GM23338 (cell line): ENCODE measurements around the gene CPXM2. TPM values are rescaled to one million over a fixed set of nuclear protein-coding genes. Genes with fewer than 3 reads are reported as not detected.

ENCODE experiments used
- ATAC-seq: fragments of 200-7000 bp; cut with Tn5 transposase; 3 replicates; pipeline ENCODE4 v1.9.1; 2020
- DNase-seq: peaks from one replicate; pipeline ENCODE4 v3.0.0-alpha.2; 2015; ENCODE audit warnings: low spot score
- H2AFZ ChIP-seq: fragments of 200-600 bp; sonication (generic); 2 replicates; pipeline ENCODE4 v1.8.0; 2016; ENCODE audit warnings: antibody characterized with exemption, mild to moderate bottlenecking, moderate library complexity
- H3F3A ChIP-seq: fragments of 200-600 bp; sonication (generic); replicated peaks from 2 replicates; pipeline ENCODE4 v1.8.0; 2017; ENCODE audit warnings: antibody characterized with exemption, mixed run types, low read depth
- H3K27ac ChIP-seq: fragments of 200-600 bp; sonication (generic); 2 replicates; pipeline ENCODE4 v1.6.1; 2016; ENCODE audit warnings: low read depth
- H3K27me3 ChIP-seq: fragments of 200-600 bp; sonication (generic); 2 replicates; pipeline ENCODE4 v1.8.0; 2016; ENCODE audit warnings: mild to moderate bottlenecking, mixed run types, moderate library complexity; ENCODE audit not compliant: insufficient read depth
- H3K36me3 ChIP-seq: fragments of 200-600 bp; sonication (generic); 2 replicates; pipeline ENCODE4 v1.8.0; 2016; ENCODE audit warnings: mild to moderate bottlenecking; ENCODE audit not compliant: insufficient read depth
- H3K4me1 ChIP-seq: fragments of 200-600 bp; sonication (generic); 2 replicates; pipeline ENCODE4 v1.8.0; 2016; ENCODE audit warnings: mild to moderate bottlenecking, moderate library complexity; ENCODE audit not compliant: insufficient read depth
- H3K4me2 ChIP-seq: fragments of 200-600 bp; sonication (generic); 2 replicates; pipeline ENCODE4 v1.7.1; 2017; ENCODE audit warnings: mixed run types
- H3K4me3 ChIP-seq: fragments of 200-600 bp; sonication (generic); 2 replicates; pipeline ENCODE4 v1.6.1; 2016; ENCODE audit warnings: mixed run types
- H3K79me2 ChIP-seq: fragments of 200-600 bp; sonication (generic); replicated peaks from 2 replicates; pipeline ENCODE4 v1.8.0; 2017; ENCODE audit warnings: mild to moderate bottlenecking; ENCODE audit not compliant: insufficient read depth
- H3K9me2 ChIP-seq: fragments of 200-600 bp; sonication (generic); 2 replicates; pipeline ENCODE4 v1.8.0; 2017; ENCODE audit not compliant: insufficient read depth
- H4K20me1 ChIP-seq: fragments of 200-600 bp; sonication (generic); replicated peaks from 2 replicates; pipeline ENCODE4 v1.8.0; 2017; ENCODE audit warnings: mild to moderate bottlenecking; ENCODE audit not compliant: insufficient read depth
- H3K27ac Mint-ChIP-seq: 2 replicates; pipeline ENCODE4 v1.8.0; 2020; ENCODE audit warnings: inconsistent platforms, mild to moderate bottlenecking, moderate library complexity, mixed read lengths
- H3K27me3 Mint-ChIP-seq: 3 replicates; pipeline ENCODE4 v1.8.0; 2022; ENCODE audit warnings: low read depth, mild to moderate bottlenecking, moderate library complexity, mixed read lengths, inconsistent platforms; ENCODE audit not compliant: insufficient read depth, poor library complexity
- H3K36me3 Mint-ChIP-seq: 3 replicates; pipeline ENCODE4 v1.8.0; 2021; ENCODE audit warnings: low read depth, mild to moderate bottlenecking, inconsistent platforms, moderate library complexity, mixed read lengths
- H3K4me1 Mint-ChIP-seq: 3 replicates; pipeline ENCODE4 v1.8.0; 2020; ENCODE audit warnings: mild to moderate bottlenecking, inconsistent platforms, mixed read lengths
- H3K4me3 Mint-ChIP-seq: 3 replicates; pipeline ENCODE4 v1.8.0; 2021; ENCODE audit warnings: moderate library complexity, mild to moderate bottlenecking, inconsistent platforms, mixed read lengths
- H3K9me3 Mint-ChIP-seq: 3 replicates; pipeline ENCODE4 v1.8.0; 2020; ENCODE audit warnings: moderate library complexity, mild to moderate bottlenecking, inconsistent platforms, mixed read lengths
- CREB1 ChIP-seq: fragments of 250-450 bp; sonication (Bioruptor Pico); IDR thresholded peaks from 2 replicates; pipeline ENCODE4 v1.5.0; 2020; ENCODE audit warnings: low read depth, mild to moderate bottlenecking, moderate library complexity
- CTCF ChIP-seq, 2 experiments: fragments of 200-600 bp in 1 of 2; sonication (generic) in 1 of 2; conservative IDR thresholded peaks; 2 replicates each; pipeline versions ENCODE4 v1.5.1 to v1.6.1; 2016 to 2017; ENCODE audit warnings: antibody characterized with exemption in 2 of 2, low read depth in 2 of 2, mild to moderate bottlenecking in 2 of 2, moderate library complexity in 1 of 2
- EZH2 ChIP-seq: fragments of 200-600 bp; sonication (generic); IDR thresholded peaks from one replicate; pipeline ENCODE4 v1.8.0; 2017; ENCODE audit warnings: antibody characterized with exemption, mild to moderate bottlenecking, low read depth; ENCODE audit not compliant: unreplicated experiment
- EZH2phosphoT487 ChIP-seq: fragments of 200-600 bp; sonication (generic); IDR thresholded peaks from one replicate; pipeline ENCODE4 v1.8.1; 2018; ENCODE audit warnings: antibody characterized with exemption; ENCODE audit not compliant: unreplicated experiment
- JUNB ChIP-seq: IDR thresholded peaks from one replicate; pipeline ENCODE4 v1.6.1; 2016; ENCODE audit warnings: antibody characterized with exemption; ENCODE audit not compliant: unreplicated experiment
- NANOG ChIP-seq: IDR thresholded peaks from 2 replicates; pipeline ENCODE4 v1.6.1; 2016; ENCODE audit warnings: antibody characterized with exemption, borderline replicate concordance
- POLR2AphosphoS5 ChIP-seq: IDR thresholded peaks from 2 replicates; pipeline ENCODE4 v1.6.1; 2016; ENCODE audit warnings: antibody characterized with exemption, low read depth
- STAT1 ChIP-seq: IDR thresholded peaks from one replicate; pipeline ENCODE4 v1.6.1; 2016; ENCODE audit warnings: antibody characterized with exemption; ENCODE audit not compliant: unreplicated experiment
- ZNF114 ChIP-seq: fragments of 250-450 bp; sonication (Bioruptor Pico); IDR thresholded peaks from 2 replicates; pipeline ENCODE4 v1.5.0; 2020; ENCODE audit warnings: mild to moderate bottlenecking, moderate library complexity
- ZNF331 ChIP-seq: fragments of 250-450 bp; sonication (Bioruptor Pico); IDR thresholded peaks from 2 replicates; pipeline ENCODE4 v1.5.0; 2020; ENCODE audit warnings: low read depth, mild to moderate bottlenecking, moderate library complexity
- ZNF462 ChIP-seq: fragments of 250-450 bp; sonication (Bioruptor Pico); IDR thresholded peaks from 2 replicates; pipeline ENCODE4 v1.5.0; 2020; ENCODE audit warnings: mild to moderate bottlenecking, moderate library complexity
- polyA plus RNA-seq: library from polyadenylated mRNA; unstranded; fragments of >200 nt; fragmentation: Nextera tagmentation; extraction: Ambion mirVana; gene quantifications from 2 replicates; pipeline ENCODE4 v1.2.1, GENCODE V29; 2016
- total RNA-seq: library from RNA; depleted of rRNA; stranded (reverse); fragments of >200 nt; shearing (Covaris generic); gene quantifications from 2 replicates; pipeline ENCODE4 v1.2.3, GENCODE V29; 2014
- TF ChIP-seq, protein P1 (sequence below): IDR thresholded peaks from one replicate; pipeline ENCODE4 v1.6.1; 2018; ENCODE audit warnings: antibody characterized with exemption; ENCODE audit not compliant: unreplicated experiment
- TF ChIP-seq, protein P2 (sequence below): IDR thresholded peaks from 2 replicates; pipeline ENCODE4 v1.6.1; 2016; ENCODE audit warnings: antibody characterized with exemption

CPXM2 gene
- total and polyA plus RNA-seq, 2 experiments from 2014 or later: 1.6 to 8.1 TPM

DNA sequence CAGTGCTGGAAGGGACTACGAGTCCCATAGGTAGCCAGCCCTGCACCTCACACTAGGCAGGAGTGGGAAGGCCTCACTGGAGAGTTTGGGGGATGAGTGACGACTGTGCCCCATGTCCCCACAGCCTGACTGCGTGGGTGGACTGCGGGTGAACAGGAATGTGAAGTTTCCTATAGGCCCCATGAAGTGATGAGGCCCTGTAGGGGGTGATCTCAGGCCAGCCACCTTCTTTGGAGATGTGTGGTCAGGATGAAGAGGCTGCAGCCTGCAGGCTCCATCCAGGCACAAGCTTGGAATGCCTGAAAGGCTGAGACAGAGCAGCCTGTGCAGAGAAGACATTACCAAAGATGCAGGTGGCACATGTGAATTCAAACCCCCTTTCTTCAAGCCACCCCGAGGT lies 94.9 kb downstream of the CPXM2 start:
- Histone ChIP-seq H4K20me1 (no peaks in the 10 kb centered on the region), H2AFZ (no peak overlapping the region), H3K4me3 (no peak overlapping the region), H3K27me3 (no peaks in the 10 kb centered on the region), H3K4me1 (peaks cover 30% of the 10 kb centered on the region), H3K4me2 (no peak overlapping the region), H3K9me2 (no peaks in the 10 kb centered on the region), H3K79me2 (no peaks in the 10 kb centered on the region), H3K27ac (no peak overlapping the region), H3F3A (no peaks in the 10 kb centered on the region), H3K36me3 (no peaks in the 10 kb centered on the region)
- Mint-ChIP-seq H3K36me3 (peaks cover 8% of the 10 kb centered on the region), H3K27ac (no peak overlapping the region), H3K4me3 (no peak overlapping the region), H3K27me3 (peaks cover 2% of the 10 kb centered on the region), H3K4me1 (peaks cover 43% of the 10 kb centered on the region), H3K9me3 (peaks cover 4% of the 10 kb centered on the region)
- ATAC-seq (no peak; the same call in 2 of the 3 replicates), DNase-seq (no peak)
- TF ChIP-seq, protein P1, sequence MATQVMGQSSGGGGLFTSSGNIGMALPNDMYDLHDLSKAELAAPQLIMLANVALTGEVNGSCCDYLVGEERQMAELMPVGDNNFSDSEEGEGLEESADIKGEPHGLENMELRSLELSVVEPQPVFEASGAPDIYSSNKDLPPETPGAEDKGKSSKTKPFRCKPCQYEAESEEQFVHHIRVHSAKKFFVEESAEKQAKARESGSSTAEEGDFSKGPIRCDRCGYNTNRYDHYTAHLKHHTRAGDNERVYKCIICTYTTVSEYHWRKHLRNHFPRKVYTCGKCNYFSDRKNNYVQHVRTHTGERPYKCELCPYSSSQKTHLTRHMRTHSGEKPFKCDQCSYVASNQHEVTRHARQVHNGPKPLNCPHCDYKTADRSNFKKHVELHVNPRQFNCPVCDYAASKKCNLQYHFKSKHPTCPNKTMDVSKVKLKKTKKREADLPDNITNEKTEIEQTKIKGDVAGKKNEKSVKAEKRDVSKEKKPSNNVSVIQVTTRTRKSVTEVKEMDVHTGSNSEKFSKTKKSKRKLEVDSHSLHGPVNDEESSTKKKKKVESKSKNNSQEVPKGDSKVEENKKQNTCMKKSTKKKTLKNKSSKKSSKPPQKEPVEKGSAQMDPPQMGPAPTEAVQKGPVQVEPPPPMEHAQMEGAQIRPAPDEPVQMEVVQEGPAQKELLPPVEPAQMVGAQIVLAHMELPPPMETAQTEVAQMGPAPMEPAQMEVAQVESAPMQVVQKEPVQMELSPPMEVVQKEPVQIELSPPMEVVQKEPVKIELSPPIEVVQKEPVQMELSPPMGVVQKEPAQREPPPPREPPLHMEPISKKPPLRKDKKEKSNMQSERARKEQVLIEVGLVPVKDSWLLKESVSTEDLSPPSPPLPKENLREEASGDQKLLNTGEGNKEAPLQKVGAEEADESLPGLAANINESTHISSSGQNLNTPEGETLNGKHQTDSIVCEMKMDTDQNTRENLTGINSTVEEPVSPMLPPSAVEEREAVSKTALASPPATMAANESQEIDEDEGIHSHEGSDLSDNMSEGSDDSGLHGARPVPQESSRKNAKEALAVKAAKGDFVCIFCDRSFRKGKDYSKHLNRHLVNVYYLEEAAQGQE: no peak
- TF ChIP-seq EZH2phosphoT487: no peak
- no peak for TF ChIP-seq JUNB
- TF ChIP-seq STAT1: no peak
- TF ChIP-seq POLR2AphosphoS5: no peak
- TF ChIP-seq ZNF462 (CRISPR knock-in tag): no peak
- no peak for TF ChIP-seq EZH2
- no peak for TF ChIP-seq NANOG
- TF ChIP-seq, protein P2, sequence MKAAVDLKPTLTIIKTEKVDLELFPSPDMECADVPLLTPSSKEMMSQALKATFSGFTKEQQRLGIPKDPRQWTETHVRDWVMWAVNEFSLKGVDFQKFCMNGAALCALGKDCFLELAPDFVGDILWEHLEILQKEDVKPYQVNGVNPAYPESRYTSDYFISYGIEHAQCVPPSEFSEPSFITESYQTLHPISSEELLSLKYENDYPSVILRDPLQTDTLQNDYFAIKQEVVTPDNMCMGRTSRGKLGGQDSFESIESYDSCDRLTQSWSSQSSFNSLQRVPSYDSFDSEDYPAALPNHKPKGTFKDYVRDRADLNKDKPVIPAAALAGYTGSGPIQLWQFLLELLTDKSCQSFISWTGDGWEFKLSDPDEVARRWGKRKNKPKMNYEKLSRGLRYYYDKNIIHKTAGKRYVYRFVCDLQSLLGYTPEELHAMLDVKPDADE: no peak
- TF ChIP-seq CTCF (conservative IDR thresholded peaks at IDR 0.05; ENCODE audit: low read depth in 2 of 2): no peak
- no peak for TF ChIP-seq ZNF114 (CRISPR knock-in tag)
- TF ChIP-seq CREB1 (CRISPR knock-in tag): no peak
- TF ChIP-seq ZNF331 (CRISPR knock-in tag): no peak
